ENCODE results near the gene KCNE4.

- no peak for TF ChIP-seq REST (IDR thresholded peaks at IDR 0.05)
- TF ChIP-seq CTCF (IDR thresholded peaks at IDR 0.05; ENCODE audit: low read depth, low read length, missing input control) = no peak
- TF ChIP-seq NR2F2 (IDR thresholded peaks at IDR 0.05) = no peak
- no peak for TF ChIP-seq GABPA (IDR thresholded peaks at IDR 0.05 in 1 of 2, conservative IDR thresholded peaks at IDR 0.05 in 1 of 2)
- no peak for TF ChIP-seq TAF1 (conservative IDR thresholded peaks at IDR 0.05)
- TF ChIP-seq RXRA (IDR thresholded peaks at IDR 0.05) = no peak
- TF ChIP-seq JUND (IDR thresholded peaks at IDR 0.05) = no peak
- no peak for TF ChIP-seq RAD21 (IDR thresholded peaks at IDR 0.05)
Observed at GRCh38 chr2:223019987-223020717, 31.8 kb upstream of the KCNE4 start.

All from liver (tissue), 3 donors.